ENCODE measurements around the gene RIN3.

Gene RIN3

DNA sequence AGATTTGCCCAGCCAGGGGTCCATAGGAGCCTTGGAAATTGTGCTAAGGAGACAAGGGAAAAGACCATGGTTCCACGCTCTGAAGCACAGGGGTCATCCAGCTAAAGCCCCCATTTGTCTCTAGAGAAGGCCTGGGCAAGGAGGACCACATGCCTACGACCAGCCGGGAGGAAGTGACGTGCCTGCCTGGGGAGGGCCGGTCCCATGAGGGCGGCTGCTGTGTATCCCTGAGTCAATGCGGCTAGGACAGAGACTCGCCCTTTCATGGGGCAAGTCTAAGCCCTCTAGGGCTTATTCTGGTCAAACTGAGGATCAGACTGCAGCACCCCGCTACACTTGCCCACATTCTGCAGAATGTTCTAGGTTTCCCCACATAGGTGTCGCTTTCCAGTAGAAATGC is 20.6 kb upstream of the RIN3 start:
- Histone ChIP-seq H3K4me2 (ENCODE audit: low read depth, low read length) (no peak overlapping the region), H3K4me3 (ENCODE audit: low read length) (no peak overlapping the region), H3K27ac (ENCODE audit: low read length) (no peak overlapping the region), H3K9me2 (replicated peaks; ENCODE audit: insufficient read depth, low read length) (no peaks in the 10 kb centered on the region), H3K9ac (ENCODE audit: low read length) (no peak overlapping the region), H3F3A (ENCODE audit: insufficient read depth, low read length) (no peaks in the 10 kb centered on the region), H4K20me1 (ENCODE audit: insufficient read depth, low read length) (no peaks in the 10 kb centered on the region), H3K79me2 (ENCODE audit: low read length) (no peaks in the 10 kb centered on the region), H3K4me1 (ENCODE audit: low read length) (0 out of 2 replicates have a peak, but pooled peaks cover 6% of the 10 kb centered on the region), H3K27me3 (replicated peaks; ENCODE audit: insufficient read depth, low read length) (no peaks in the 10 kb centered on the region), H2AFZ (ENCODE audit: low read length) (no peak overlapping the region), H3K36me3 (replicated peaks; ENCODE audit: insufficient read depth, low read length) (no peaks in the 10 kb centered on the region), H3K9me3 (replicated peaks; ENCODE audit: insufficient read depth, low read length) (no peaks in the 10 kb centered on the region)
- no peak for DNase-seq
- TF ChIP-seq EZH2 (optimal IDR thresholded peaks at IDR 0.05; ENCODE audit: low read depth, low read length) (no peak), EZH2phosphoT487 (IDR thresholded peaks at IDR 0.05; ENCODE audit: low read length) (no peak)
- TF ChIP-seq, protein P1, sequence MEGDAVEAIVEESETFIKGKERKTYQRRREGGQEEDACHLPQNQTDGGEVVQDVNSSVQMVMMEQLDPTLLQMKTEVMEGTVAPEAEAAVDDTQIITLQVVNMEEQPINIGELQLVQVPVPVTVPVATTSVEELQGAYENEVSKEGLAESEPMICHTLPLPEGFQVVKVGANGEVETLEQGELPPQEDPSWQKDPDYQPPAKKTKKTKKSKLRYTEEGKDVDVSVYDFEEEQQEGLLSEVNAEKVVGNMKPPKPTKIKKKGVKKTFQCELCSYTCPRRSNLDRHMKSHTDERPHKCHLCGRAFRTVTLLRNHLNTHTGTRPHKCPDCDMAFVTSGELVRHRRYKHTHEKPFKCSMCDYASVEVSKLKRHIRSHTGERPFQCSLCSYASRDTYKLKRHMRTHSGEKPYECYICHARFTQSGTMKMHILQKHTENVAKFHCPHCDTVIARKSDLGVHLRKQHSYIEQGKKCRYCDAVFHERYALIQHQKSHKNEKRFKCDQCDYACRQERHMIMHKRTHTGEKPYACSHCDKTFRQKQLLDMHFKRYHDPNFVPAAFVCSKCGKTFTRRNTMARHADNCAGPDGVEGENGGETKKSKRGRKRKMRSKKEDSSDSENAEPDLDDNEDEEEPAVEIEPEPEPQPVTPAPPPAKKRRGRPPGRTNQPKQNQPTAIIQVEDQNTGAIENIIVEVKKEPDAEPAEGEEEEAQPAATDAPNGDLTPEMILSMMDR (IDR thresholded peaks at IDR 0.05; ENCODE audit: low read length) = no peak

DNA sequence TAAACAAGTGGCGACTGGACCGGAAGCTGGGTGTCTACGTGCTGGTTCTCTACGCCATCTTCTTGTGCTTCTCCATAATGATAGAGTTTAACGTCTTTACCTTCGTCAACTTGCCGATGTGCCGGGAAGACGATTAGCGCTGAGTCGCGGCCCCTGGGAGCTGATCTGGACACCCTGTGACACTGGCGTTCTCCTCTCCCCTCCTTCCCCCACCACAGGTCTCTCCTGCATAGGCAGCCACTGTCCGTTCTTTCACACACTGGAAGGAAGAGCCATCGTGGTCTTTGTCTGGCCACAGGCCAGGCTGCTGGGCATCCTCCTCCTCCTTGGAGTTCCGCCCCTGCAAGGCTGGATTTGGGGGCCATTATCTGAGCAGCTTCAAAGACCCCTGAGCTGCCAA is 20.1 kb upstream of the RIN3 start:
- H4K20me1 ChIP-seq (ENCODE audit: insufficient read depth, low read length) = no peaks in the 10 kb centered on the region
- no peak overlapping the region for H3K9ac ChIP-seq (ENCODE audit: low read length)
- no peaks in the 10 kb centered on the region for H3K79me2 ChIP-seq (ENCODE audit: low read length)
- H3K9me2 ChIP-seq (replicated peaks; ENCODE audit: insufficient read depth, low read length) = no peaks in the 10 kb centered on the region
- no peaks in the 10 kb centered on the region for H3K9me3 ChIP-seq (replicated peaks; ENCODE audit: insufficient read depth, low read length)
- no peak overlapping the region for H3K4me2 ChIP-seq (ENCODE audit: low read depth, low read length)
- H3F3A ChIP-seq (ENCODE audit: insufficient read depth, low read length) = no peaks in the 10 kb centered on the region
- no peak for TF ChIP-seq EZH2phosphoT487 (IDR thresholded peaks at IDR 0.05; ENCODE audit: low read length)
- no peak for TF ChIP-seq EZH2 (optimal IDR thresholded peaks at IDR 0.05; ENCODE audit: low read depth, low read length)
- H3K4me3 ChIP-seq (ENCODE audit: low read length) = no peak overlapping the region
- H3K27ac ChIP-seq (ENCODE audit: low read length) = no peak overlapping the region
- DNase-seq = no peak
- H3K4me1 ChIP-seq (ENCODE audit: low read length) = 0 out of 2 replicates have a peak, but pooled peaks cover 6% of the 10 kb centered on the region
- no peaks in the 10 kb centered on the region for H3K27me3 ChIP-seq (replicated peaks; ENCODE audit: insufficient read depth, low read length)
- H3K36me3 ChIP-seq (replicated peaks; ENCODE audit: insufficient read depth, low read length) = no peaks in the 10 kb centered on the region
- H2AFZ ChIP-seq (ENCODE audit: low read length) = no peak overlapping the region

DNA sequence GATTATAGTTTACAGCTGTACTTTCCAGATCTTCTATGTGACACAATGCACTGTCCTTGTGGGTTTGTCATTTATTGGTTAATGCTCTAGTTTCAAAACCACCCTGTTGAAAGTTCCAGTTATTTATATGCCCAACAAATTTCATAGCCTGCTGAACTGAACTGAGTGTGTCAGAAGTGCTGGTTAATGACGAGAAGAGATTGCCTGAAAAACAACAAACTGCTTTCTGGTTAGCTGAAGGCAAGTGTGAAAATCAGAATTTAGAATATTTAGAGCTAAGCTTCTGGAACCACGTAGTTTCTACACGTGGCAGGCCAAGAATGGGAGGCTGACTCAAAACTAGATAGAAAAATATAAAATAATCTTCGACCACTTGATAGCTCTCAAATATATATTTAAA is 19.1 kb upstream of the RIN3 start:
- H2AFZ ChIP-seq (ENCODE audit: low read length) = no peak overlapping the region
- H3K9ac ChIP-seq (ENCODE audit: low read length) = no peak overlapping the region
- DNase-seq = peak; percentile 31
- H3K79me2 ChIP-seq (ENCODE audit: low read length) = no peaks in the 10 kb centered on the region
- peak overlapping the region; percentile 25; the same call in 1 of the 2 replicates for H3K27ac ChIP-seq (ENCODE audit: low read length)
- H3K9me2 ChIP-seq (replicated peaks; ENCODE audit: insufficient read depth, low read length) = no peaks in the 10 kb centered on the region
- H3K4me3 ChIP-seq (ENCODE audit: low read length) = no peak overlapping the region
- TF ChIP-seq EZH2phosphoT487 (IDR thresholded peaks at IDR 0.05; ENCODE audit: low read length) (no peak), EZH2 (optimal IDR thresholded peaks at IDR 0.05; ENCODE audit: low read depth, low read length) (no peak)
- TF ChIP-seq, protein P1 (IDR thresholded peaks at IDR 0.05; ENCODE audit: low read length) = no peak
- no peaks in the 10 kb centered on the region for H3K9me3 ChIP-seq (replicated peaks; ENCODE audit: insufficient read depth, low read length)
- no peaks in the 10 kb centered on the region for H3F3A ChIP-seq (ENCODE audit: insufficient read depth, low read length)
- H3K4me1 ChIP-seq (ENCODE audit: low read length) = 0 out of 2 replicates have a peak, but pooled peaks cover 6% of the 10 kb centered on the region
- H3K27me3 ChIP-seq (replicated peaks; ENCODE audit: insufficient read depth, low read length) = no peaks in the 10 kb centered on the region
- no peaks in the 10 kb centered on the region for H4K20me1 ChIP-seq (ENCODE audit: insufficient read depth, low read length)
- H3K4me2 ChIP-seq (ENCODE audit: low read depth, low read length) = peak overlapping the region; percentile 29; the same call in 1 of the 2 replicates
- H3K36me3 ChIP-seq (replicated peaks; ENCODE audit: insufficient read depth, low read length) = no peaks in the 10 kb centered on the region

DNA sequence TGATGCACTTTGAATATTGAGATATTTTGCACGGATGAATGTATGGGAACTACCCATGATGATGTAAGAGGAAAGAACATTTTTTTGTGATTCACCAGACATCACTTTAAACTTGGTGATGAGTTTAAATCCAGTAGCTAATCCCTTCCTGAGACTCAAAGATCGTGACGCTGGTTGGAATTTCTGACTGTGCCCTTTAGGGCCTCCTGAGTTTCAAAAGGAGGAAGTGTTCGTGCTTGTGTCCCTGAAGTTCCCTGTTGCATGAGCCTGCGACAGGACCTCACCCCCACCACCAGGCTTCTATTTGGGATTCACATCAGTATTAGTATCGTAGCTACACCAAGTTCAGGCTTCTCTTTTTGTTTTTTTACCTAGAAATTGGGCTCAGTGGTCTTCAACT is 18.6 kb upstream of the RIN3 start:
- H3K36me3 ChIP-seq (replicated peaks; ENCODE audit: insufficient read depth, low read length) = no peaks in the 10 kb centered on the region
- DNase-seq = no peak
- H3K4me3 ChIP-seq (ENCODE audit: low read length) = no peak overlapping the region

More for the DNA sequence above, 18.6 kb upstream of the RIN3 start:
- Histone ChIP-seq H3K79me2 (ENCODE audit: low read length) (no peaks in the 10 kb centered on the region), H3K27me3 (replicated peaks; ENCODE audit: insufficient read depth, low read length) (no peaks in the 10 kb centered on the region), H2AFZ (ENCODE audit: low read length) (no peak overlapping the region), H3K9me2 (replicated peaks; ENCODE audit: insufficient read depth, low read length) (no peaks in the 10 kb centered on the region), H4K20me1 (ENCODE audit: insufficient read depth, low read length) (no peaks in the 10 kb centered on the region), H3K4me1 (ENCODE audit: low read length) (0 out of 2 replicates have a peak, but pooled peaks cover 6% of the 10 kb centered on the region), H3K9me3 (replicated peaks; ENCODE audit: insufficient read depth, low read length) (no peaks in the 10 kb centered on the region), H3K27ac (ENCODE audit: low read length) (no peak overlapping the region), H3K4me2 (ENCODE audit: low read depth, low read length) (no peak overlapping the region), H3K9ac (ENCODE audit: low read length) (no peak overlapping the region), H3F3A (ENCODE audit: insufficient read depth, low read length) (no peaks in the 10 kb centered on the region)
- no peak for TF ChIP-seq EZH2phosphoT487 (IDR thresholded peaks at IDR 0.05; ENCODE audit: low read length)
- TF ChIP-seq EZH2 (optimal IDR thresholded peaks at IDR 0.05; ENCODE audit: low read depth, low read length) = no peak
- TF ChIP-seq, protein P1 (IDR thresholded peaks at IDR 0.05; ENCODE audit: low read length) = no peak
